Endothelial cell of umbilical vein (primary cell): ENCODE measurements around the gene NMS. TPM values are rescaled to one million over a fixed set of nuclear protein-coding genes. Genes with fewer than 3 reads are reported as not detected.

ENCODE experiments used
- BruUV-seq: library from RNA; stranded (reverse); fragments of 400-500 nt; replicated peaks from 2 replicates; lab custom pipeline; 2021; lab: Mats Ljungman, UMichigan
- CTCF ChIA-PET: fragments of 300-600, 350-600 bp; sonication (Branson Sonifier 250); formaldehyde crosslinking; loops from one replicate; lab custom pipeline; 2021; ENCODE audit warnings: antibody characterized with exemption, inconsistent platforms; lab: Charles Lee
- POLR2A ChIA-PET: fragments of 300-600, 350-600 bp; sonication (Branson Sonifier 250); formaldehyde crosslinking; loops from one replicate; lab custom pipeline; 2021; ENCODE audit warnings: antibody characterized with exemption, inconsistent platforms; lab: Charles Lee
- DNase-seq: peaks from one replicate; pipeline ENCODE4 v3.0.0-alpha.2; 2011; ENCODE audit warnings: low read depth, low spot score
- FAIRE-seq: peaks from 2 replicates; lab custom pipeline; 2011; peaks lifted over from hg19 to GRCh38; lab: Jason Lieb, UNC
- H2AFZ ChIP-seq: 2 replicates; pipeline ENCODE4 v1.6.0; 2012; ENCODE audit warnings: low read depth, low read length, control low read depth, inconsistent platforms
- H3K27ac ChIP-seq: 2 replicates; pipeline ENCODE4 v1.5.1; 2011; ENCODE audit warnings: low read depth, mild to moderate bottlenecking, control low read depth, low read length, moderate library complexity; ENCODE audit not compliant: insufficient read depth
- H3K27me3 ChIP-seq, 2 experiments: 2 replicates each; pipeline versions ENCODE4 v1.6.0 to v1.6.1; 2011; ENCODE audit warnings: low read length in 2 of 2, mixed read lengths in 1 of 2; ENCODE audit not compliant: control insufficient read depth in 2 of 2, insufficient read depth in 2 of 2
- H3K36me3 ChIP-seq, 2 experiments: 2 replicates in 1 of 2; 3 replicates in 1 of 2; pipeline ENCODE4 v1.5.1; 2011; ENCODE audit warnings: low read length in 2 of 2, mild to moderate bottlenecking in 1 of 2, moderate library complexity in 1 of 2; ENCODE audit not compliant: control insufficient read depth in 2 of 2, insufficient read depth in 2 of 2; ENCODE audit errors: extremely low read depth in 1 of 2
- H3K4me1 ChIP-seq: 3 replicates; pipeline ENCODE4 v1.5.1; 2011; ENCODE audit warnings: mild to moderate bottlenecking, low read length; ENCODE audit not compliant: control insufficient read depth, insufficient read depth; ENCODE audit errors: extremely low read depth
- H3K4me2 ChIP-seq: 2 replicates; pipeline ENCODE4 v1.6.1; 2011; ENCODE audit warnings: low read length, control low read depth, mixed read lengths; ENCODE audit not compliant: insufficient read depth
- H3K4me3 ChIP-seq, 3 experiments: fragments of 200-600 bp in 1 of 3; sonication (generic), shearing (Covaris generic) in 1 of 3; replicated peaks in 1 of 3; 2 replicates each; pipeline ENCODE4 v1.5.1; 2011 to 2016; ENCODE audit warnings: control low read depth in 3 of 3, low read length in 3 of 3, mild to moderate bottlenecking in 2 of 3, inconsistent platforms in 1 of 3, low read depth in 1 of 3, moderate library complexity in 1 of 3; ENCODE audit not compliant: insufficient read depth in 1 of 3
- H3K79me2 ChIP-seq: 2 replicates; pipeline ENCODE4 v1.6.0; 2012; ENCODE audit warnings: low read length, inconsistent platforms; ENCODE audit not compliant: control insufficient read depth, insufficient read depth
- H3K9ac ChIP-seq: replicated peaks from 2 replicates; pipeline ENCODE3; 2011; ENCODE audit warnings: low read length, control low read depth; ENCODE audit not compliant: insufficient read depth; ENCODE audit errors: extremely low read depth
- H3K9me1 ChIP-seq: replicated peaks from 3 replicates; pipeline ENCODE4 v1.6.0; 2011; ENCODE audit warnings: mild to moderate bottlenecking, low read length; ENCODE audit not compliant: control insufficient read depth, insufficient read depth; ENCODE audit errors: extremely low read depth
- H3K9me3 ChIP-seq: replicated peaks from 2 replicates; pipeline ENCODE4 v1.5.1; 2012; ENCODE audit warnings: low read length, inconsistent platforms; ENCODE audit not compliant: control insufficient read depth, insufficient read depth
- H4K20me1 ChIP-seq: replicated peaks from 2 replicates; pipeline ENCODE3; 2011; ENCODE audit warnings: mild to moderate bottlenecking, low read length; ENCODE audit not compliant: control insufficient read depth, insufficient read depth; ENCODE audit errors: extremely low read depth
- CTCF ChIP-seq, 2 donors: IDR thresholded peaks; 1 replicate in 1 of 2; 2 replicates in 1 of 2; pipeline ENCODE4 v1.5.1; 2011; ENCODE audit warnings: low read length in 2 of 2, mild to moderate bottlenecking in 2 of 2, moderate library complexity in 2 of 2, control low read depth in 1 of 2, inconsistent platforms in 1 of 2, low read depth in 1 of 2; ENCODE audit not compliant: insufficient read depth in 1 of 2; ENCODE audit errors: extremely low read depth in 1 of 2
- EZH2 ChIP-seq: IDR thresholded peaks from 2 replicates; pipeline ENCODE4 v1.6.1; 2012; ENCODE audit warnings: borderline replicate concordance, low read depth, mild to moderate bottlenecking, moderate library complexity, low read length, inconsistent platforms; ENCODE audit not compliant: severe bottlenecking
- FOS ChIP-seq: IDR thresholded peaks from 2 replicates; pipeline ENCODE4 v1.6.1; 2011; ENCODE audit warnings: mild to moderate bottlenecking, low read length, moderate library complexity, borderline replicate concordance; ENCODE audit not compliant: insufficient read depth
- GATA2 ChIP-seq: IDR thresholded peaks from 2 replicates; pipeline ENCODE4 v1.7.0; 2011; ENCODE audit warnings: low read depth, mild to moderate bottlenecking, moderate library complexity, mixed read lengths, low read length; ENCODE audit not compliant: insufficient read length, insufficient read depth
- JUN ChIP-seq: IDR thresholded peaks from 2 replicates; pipeline ENCODE4 v1.6.1; 2011; ENCODE audit warnings: borderline replicate concordance, low read depth; ENCODE audit not compliant: insufficient read length, insufficient read depth
- MAX ChIP-seq: IDR thresholded peaks from 2 replicates; pipeline ENCODE4 v1.6.1; 2011; ENCODE audit not compliant: insufficient read depth, insufficient read length
- MYC ChIP-seq: IDR thresholded peaks from one replicate; pipeline ENCODE4 v1.6.1; 2011; ENCODE audit warnings: mild to moderate bottlenecking, low read depth, low read length
- POLR2A ChIP-seq: IDR thresholded peaks from 2 replicates; pipeline ENCODE4 v1.6.1; 2012; ENCODE audit warnings: low read depth, mild to moderate bottlenecking, control low read depth, low read length
- POLR2AphosphoS5 ChIP-seq: IDR thresholded peaks from 2 replicates; pipeline ENCODE4 v1.6.1; 2012; ENCODE audit warnings: low read depth, mild to moderate bottlenecking, control low read depth, low read length, moderate library complexity; ENCODE audit not compliant: insufficient read depth
- dilution Hi-C: fragments of 300-500 bp; cut with MboI; formaldehyde crosslinking; loops from one replicate; pipeline ENCODE4 v1.15.0; 2019; ENCODE audit warnings: low sequenced_read_pairs; ENCODE audit not compliant: extremely low pct_ligation_motif_present
- intact Hi-C: fragments of 100-400 bp; cut with micrococcal nuclease; formaldehyde crosslinking; loops from one replicate; pipeline ENCODE4 v1.10.0; 2022
- polyA plus RNA-seq, 4 experiments: library from polyadenylated mRNA; depleted of rRNA in 3 of 4; stranded (reverse) in 3 of 4; unstranded in 1 of 4; fragments of >200 nt; gene quantifications; 2 replicates each; pipeline versions ENCODE4 v1.2.1 to v1.2.3, GENCODE V29; 2011 to 2012; ENCODE audit warnings: missing spikeins in 1 of 4
- total RNA-seq: library from RNA; stranded (reverse); gene quantifications from 2 replicates; pipeline ENCODE4 v1.2.3, GENCODE V29; 2021

Gene NMS
- total and polyA plus RNA-seq, 2 donors (not counting 3 experiments of a cell fraction or from before 2014, with no cell fraction given) = not detected

GRCh38 chr2:100425573-100426383 is 44.5 kb upstream of the NMS start:
- ChIA-PET CTCF (interaction anchor here (1.2 to 1.5 kb wide), 2 partner anchors 9 kb away, joined by 3 read pairs; no protein-coding TSS in a partner anchor), POLR2A (no interaction called here)
- no peak overlapping the region for H3K9ac ChIP-seq
- H3K4me2 ChIP-seq = no peak overlapping the region
- no peak overlapping the region for H3K4me3 ChIP-seq
- no peak for TF ChIP-seq JUN
- no peak for TF ChIP-seq MYC
- TF ChIP-seq MAX = no peak
- no peak for TF ChIP-seq GATA2
- TF ChIP-seq POLR2AphosphoS5 = no peak
- no peak for TF ChIP-seq EZH2
- no TSS peak for BruUV-seq
- dilution Hi-C loops = no loop called here
- H3K36me3 ChIP-seq = no peaks in the 10 kb centered on the region
- no peaks in the 10 kb centered on the region for H3K9me3 ChIP-seq
- intact Hi-C loops = loop anchor here (10.0 kb wide), 2 partner anchors 139 to 559 kb away; partner anchors contain the start of gene PDCL3
- DNase-seq = no peak
- peaks cover 7 to 11% of the 10 kb centered on the region in 2 experiments for H3K27me3 ChIP-seq
- no peaks in the 10 kb centered on the region for H3K79me2 ChIP-seq
- no peak overlapping the region for H2AFZ ChIP-seq
- H3K9me1 ChIP-seq = no peaks in the 10 kb centered on the region
- FAIRE-seq = no peak
- H3K4me1 ChIP-seq = no peaks in the 10 kb centered on the region
- no peak overlapping the region for H3K27ac ChIP-seq
- H4K20me1 ChIP-seq = no peaks in the 10 kb centered on the region

GRCh38 chr2:100426384-100426720 is 43.9 kb upstream of the NMS start:
- peaks cover 9 to 11% of the 10 kb centered on the region in 2 experiments for H3K27me3 ChIP-seq
- H2AFZ ChIP-seq = no peak overlapping the region
- no peaks in the 10 kb centered on the region for H3K9me3 ChIP-seq
- POLR2A ChIA-PET = no interaction called here
- intact Hi-C loops = loop anchor here (10.0 kb wide), 2 partner anchors 138 to 558 kb away; partner anchors contain the start of gene PDCL3
- CTCF ChIA-PET = interaction anchor here (1.2 kb wide), 1 partner anchor 10 kb away, joined by 3 read pairs; no protein-coding TSS in a partner anchor
- H3K27ac ChIP-seq = no peak overlapping the region
- H3K4me3 ChIP-seq = no peak overlapping the region
- H4K20me1 ChIP-seq = no peaks in the 10 kb centered on the region
- dilution Hi-C loops = no loop called here
- no peaks in the 10 kb centered on the region for H3K36me3 ChIP-seq
- H3K4me2 ChIP-seq = no peak overlapping the region
- DNase-seq (no peak), FAIRE-seq (no peak)
- no peaks in the 10 kb centered on the region for H3K4me1 ChIP-seq
- no peaks in the 10 kb centered on the region for H3K9me1 ChIP-seq
- H3K79me2 ChIP-seq = no peaks in the 10 kb centered on the region
- no peak for TF ChIP-seq POLR2A
- TF ChIP-seq MAX = no peak
- TF ChIP-seq MYC = no peak
- TF ChIP-seq POLR2AphosphoS5 = no peak
- no peak for TF ChIP-seq JUN
- TF ChIP-seq CTCF (IDR thresholded peaks at IDR 0.05; ENCODE audit: extremely low read depth in 1 of 2, insufficient read depth in 1 of 2, low read depth in 1 of 2, low read length in 2 of 2) = no peak
- TF ChIP-seq EZH2 = no peak
- no peak for TF ChIP-seq GATA2
- no peak for TF ChIP-seq FOS
- no TSS peak for BruUV-seq
- H3K9ac ChIP-seq = no peak overlapping the region
